ENCODE data around the gene PYGB. TPM values are rescaled to one million over a fixed set of nuclear protein-coding genes. Genes with fewer than 3 reads are reported as not detected.

Gene PYGB
- total RNA-seq, 4 donors from 2014 or later = 63.7 to 94.6 (median 82.4) TPM

- no peak for DNase-seq (ENCODE audit: low spot score)
- ATAC-seq (ENCODE audit: low FRiP score) = no peak
- no peak for TF ChIP-seq CTCF (IDR thresholded peaks at IDR 0.05)
These were observed 49.4 kb downstream of the PYGB start for GRCh38 chr20:25297141-25297905.

GRCh38 chr20:25299806-25300205 is 51.9 kb downstream of the PYGB start:
- DNase-seq (ENCODE audit: low spot score) = no peak

GRCh38 chr20:25300496-25301170 is 52.7 kb downstream of the PYGB start:
- ATAC-seq (ENCODE audit: low FRiP score) = no peak

More at GRCh38 chr20:25299806-25300205, 51.9 kb downstream of the PYGB start:
- no peak for TF ChIP-seq CTCF (IDR thresholded peaks at IDR 0.05)
- ATAC-seq (ENCODE audit: low FRiP score) = no peak

GRCh38 chr20:25301357-25301920 is 53.6 kb downstream of the PYGB start:
- ATAC-seq (ENCODE audit: low FRiP score) (no peak), DNase-seq (ENCODE audit: low spot score) (no peak)
- no peak for TF ChIP-seq CTCF (IDR thresholded peaks at IDR 0.05)

More at GRCh38 chr20:25300496-25301170, 52.7 kb downstream of the PYGB start:
- no peak for TF ChIP-seq CTCF (IDR thresholded peaks at IDR 0.05)
- DNase-seq (ENCODE audit: low spot score) = no peak

- no peak for ATAC-seq (ENCODE audit: low FRiP score)
- no peak for TF ChIP-seq CTCF (IDR thresholded peaks at IDR 0.05)
- no peak for DNase-seq (ENCODE audit: low spot score)
These were observed 54.7 kb downstream of the PYGB start for GRCh38 chr20:25302596-25302995.

GRCh38 chr20:25303292-25304024 is 55.6 kb downstream of the PYGB start:
- no peak for DNase-seq (ENCODE audit: low spot score)
- TF ChIP-seq CTCF (IDR thresholded peaks at IDR 0.05) = no peak
- ATAC-seq (ENCODE audit: low FRiP score) = no peak
